GM21737 (cell line): ENCODE results near the gene ROPN1L.
"Not testable (repeated sequence)": the region's sequence is repeated elsewhere in the genome, so short reads cannot be mapped to it uniquely, and the experiment has no call there.

Source experiments
- ATAC-seq: cut with Tn5 transposase; IDR thresholded peaks from one replicate; pipeline ENCODE4 v1.9.1; 2021; ENCODE audit warnings: mild to moderate bottlenecking, moderate library complexity; ENCODE audit not compliant: unreplicated experiment

ROPN1L gene

GRCh38 chr5:10499066-10499465, 57.4 kb downstream of the ROPN1L start:
- ATAC-seq, result no peak

DNA sequence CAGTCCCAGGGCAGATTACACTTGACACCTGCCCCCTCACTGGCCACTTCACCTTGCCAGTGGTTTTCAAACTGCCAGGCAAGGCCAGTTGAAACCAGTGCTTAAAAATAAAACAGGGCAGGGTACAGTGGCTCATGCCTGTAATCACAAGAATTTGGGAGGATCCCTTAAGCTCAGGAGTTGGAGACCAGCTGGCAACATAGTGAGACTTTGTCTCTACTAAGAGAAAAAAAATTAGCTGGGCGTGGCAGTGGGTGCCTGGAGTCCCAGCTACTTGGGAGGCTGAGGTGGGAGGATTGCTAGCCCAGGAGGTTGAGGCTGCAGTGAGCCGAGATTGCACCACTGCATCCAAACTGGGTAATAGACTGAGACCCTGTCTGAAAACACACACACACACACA, 58.1 kb downstream of the ROPN1L start:
- ATAC-seq, result no peak

DNA sequence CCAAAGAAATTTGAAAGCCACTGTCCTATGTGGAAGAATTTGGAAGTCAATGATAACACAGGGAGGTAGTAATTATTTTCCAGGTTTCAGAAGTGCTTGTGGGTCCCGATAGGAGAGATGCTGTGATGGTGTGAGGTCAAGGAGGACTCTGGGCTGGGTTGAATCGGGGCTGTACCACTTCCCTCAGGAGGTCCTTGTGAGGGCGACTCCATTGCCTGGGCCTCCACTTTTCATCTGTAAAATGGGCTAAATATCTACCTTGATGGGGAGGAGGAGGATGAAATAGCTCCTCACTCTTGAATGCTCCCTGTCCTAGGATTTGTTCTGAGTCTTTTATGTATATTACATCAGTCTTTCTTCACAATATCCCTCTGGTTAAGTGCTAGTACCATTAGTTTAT, 59.0 kb downstream of the ROPN1L start:
- no peak for ATAC-seq

GRCh38 chr5:10501554-10502075, 59.9 kb downstream of the ROPN1L start:
- ATAC-seq, result no peak

- ATAC-seq, result no peak
Measured at GRCh38 chr5:10502130-10502529, 60.5 kb downstream of the ROPN1L start.

DNA sequence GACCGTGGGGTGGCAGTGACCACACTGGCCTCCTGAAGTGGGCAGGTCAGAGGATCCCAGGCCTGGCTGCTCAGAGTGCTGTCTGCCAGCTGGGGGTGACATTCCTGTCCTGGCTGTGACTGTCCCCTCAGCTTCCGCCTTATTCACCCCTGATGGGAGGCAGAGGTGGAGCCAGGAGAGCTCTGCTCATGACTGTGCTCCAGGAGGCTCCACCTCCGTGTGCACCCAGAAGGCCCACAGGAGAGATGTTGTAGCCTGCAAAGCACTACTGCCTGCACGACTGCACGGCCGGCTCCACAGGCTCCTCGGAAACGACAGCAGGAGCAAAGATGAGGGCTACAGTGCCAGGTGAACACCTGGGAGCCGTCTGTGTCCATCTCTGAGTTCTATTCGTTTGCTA, 60.9 kb downstream of the ROPN1L start:
- ATAC-seq, result no peak

- ATAC-seq, result no peak
Measured at GRCh38 chr5:10503321-10503720, 61.6 kb downstream of the ROPN1L start.

DNA sequence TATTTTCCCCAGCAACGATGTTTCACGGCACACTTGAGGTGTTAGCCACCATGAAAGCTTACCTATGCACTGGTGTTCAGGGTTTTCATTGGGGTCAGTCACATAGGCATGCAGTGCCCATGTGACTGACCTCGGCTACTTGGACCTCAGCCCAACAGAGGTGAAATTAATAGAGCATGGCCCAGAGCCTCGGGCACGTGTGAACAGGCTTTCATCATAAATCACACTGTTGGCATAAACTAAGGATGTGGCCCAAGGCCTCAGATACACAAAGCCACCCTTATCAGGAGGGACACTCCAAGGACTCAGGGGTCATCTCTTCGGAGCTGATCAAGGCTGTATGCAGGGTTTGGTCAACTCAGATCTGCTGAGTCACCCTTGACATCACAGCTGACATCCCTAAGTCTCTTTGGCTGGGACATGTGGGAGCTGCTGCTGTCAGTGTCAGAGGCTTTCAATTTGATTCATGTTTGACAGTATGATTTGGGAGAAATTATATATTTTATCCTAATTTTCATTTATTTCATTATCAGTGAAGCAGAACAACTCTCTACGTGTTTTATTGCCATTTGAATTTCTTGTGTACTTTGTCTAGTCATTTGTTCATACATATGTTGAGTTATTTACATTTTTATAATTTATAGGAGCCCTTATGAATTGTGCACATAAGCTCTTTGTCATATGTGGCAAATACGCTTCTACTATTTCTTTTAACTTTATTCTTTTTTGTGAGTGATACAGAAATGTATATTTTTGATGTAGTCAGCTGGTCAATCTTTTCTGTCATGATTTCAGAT, 62.5 kb downstream of the ROPN1L start:
- ATAC-seq, result no peak

GRCh38 chr5:10505517-10506095, 63.9 kb downstream of the ROPN1L start:
- ATAC-seq, result no peak

- ATAC-seq, result no peak
Measured at GRCh38 chr5:10506535-10506934, 64.9 kb downstream of the ROPN1L start.

DNA sequence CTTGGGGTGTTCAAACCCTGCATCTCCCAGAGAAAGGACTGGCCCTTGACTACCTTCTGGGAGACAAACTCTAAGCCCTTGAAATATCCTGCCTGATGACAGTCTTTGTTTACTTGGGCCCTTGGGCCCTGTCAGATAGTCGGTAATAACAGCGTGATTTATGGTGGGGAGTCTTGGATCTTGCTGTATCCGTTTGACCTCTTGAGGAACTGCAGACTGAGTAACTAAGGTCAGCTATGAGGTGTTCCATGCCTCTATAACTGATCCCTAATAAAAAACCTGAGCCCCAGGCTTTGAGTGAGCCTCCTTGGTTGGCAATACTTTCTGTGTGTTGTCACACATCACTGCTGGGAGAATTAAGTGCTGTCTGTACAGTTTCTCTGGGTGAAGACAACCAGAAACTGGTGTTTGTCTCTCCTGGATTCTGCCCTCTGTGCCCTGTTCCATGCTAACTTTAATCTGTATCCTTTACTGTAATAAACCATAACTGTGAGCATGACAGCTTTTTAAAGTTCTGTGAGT, 66.0 kb downstream of the ROPN1L start:
- no peak for ATAC-seq

DNA sequence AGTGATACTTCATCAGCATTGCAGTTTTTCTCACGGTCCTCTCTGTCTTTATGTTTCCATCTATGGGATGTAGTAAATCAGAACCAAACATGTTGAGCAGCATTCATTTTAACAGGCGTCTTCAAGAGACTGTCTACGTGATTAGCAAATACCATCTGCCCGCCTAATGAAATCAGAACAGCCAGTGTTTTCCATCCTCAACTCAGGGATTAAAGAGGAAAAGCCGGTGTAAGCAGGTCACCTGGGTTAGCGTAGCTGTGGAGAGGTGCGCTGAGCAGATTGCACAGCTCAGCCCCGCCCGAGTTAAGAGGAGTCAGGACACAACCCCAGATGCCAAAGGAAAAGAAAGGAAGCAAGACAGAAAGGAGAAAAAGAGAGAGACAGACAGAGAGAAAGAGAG, 67.9 kb downstream of the ROPN1L start:
- no peak for ATAC-seq

GRCh38 chr5:10511741-10512640, 70.3 kb downstream of the ROPN1L start:
- no peak for ATAC-seq

DNA sequence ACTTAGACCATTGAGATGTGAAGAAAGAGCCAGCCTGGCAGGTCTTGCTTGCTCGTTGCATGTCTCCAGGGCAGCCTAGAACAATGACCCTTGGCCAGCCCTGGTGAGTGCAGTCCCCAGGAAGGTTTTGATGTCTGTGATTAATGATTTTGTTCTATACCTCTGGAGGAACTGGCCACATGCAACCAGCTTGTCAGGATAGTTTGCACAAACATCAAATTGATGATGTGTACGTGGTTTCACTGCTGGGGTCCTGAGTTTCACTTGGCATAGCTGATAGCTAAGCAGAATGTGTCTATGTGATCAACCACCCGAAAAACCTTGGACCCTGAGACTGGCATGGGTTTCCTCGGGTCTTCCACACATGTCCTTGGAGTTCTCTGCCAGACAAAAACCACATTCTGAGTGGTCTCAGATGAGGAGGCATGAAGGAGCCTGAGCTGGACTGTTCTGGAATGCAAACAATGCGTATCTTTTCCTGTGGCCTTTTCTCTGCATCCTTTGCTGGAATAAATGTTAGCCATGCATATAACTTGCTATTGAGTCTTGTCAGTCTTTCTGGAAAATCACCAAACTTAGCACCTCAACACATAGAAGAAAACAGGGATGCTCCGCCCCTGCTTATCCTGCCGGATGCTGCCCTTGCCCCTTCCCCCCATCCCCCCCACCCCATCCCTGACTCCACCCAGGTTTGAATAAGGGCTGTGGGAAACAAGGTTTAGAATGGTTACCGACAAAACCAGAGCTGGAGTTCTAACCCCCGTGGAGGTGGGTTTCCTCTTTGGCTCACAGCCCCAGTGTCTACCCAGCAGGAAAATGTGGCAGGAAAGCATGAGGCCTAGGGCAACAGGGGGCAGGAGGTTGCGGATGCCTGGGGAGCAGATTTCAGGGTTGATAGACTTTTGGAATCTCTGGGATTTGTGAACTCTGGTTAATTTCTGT, 72.1 kb downstream of the ROPN1L start:
- no peak for ATAC-seq

DNA sequence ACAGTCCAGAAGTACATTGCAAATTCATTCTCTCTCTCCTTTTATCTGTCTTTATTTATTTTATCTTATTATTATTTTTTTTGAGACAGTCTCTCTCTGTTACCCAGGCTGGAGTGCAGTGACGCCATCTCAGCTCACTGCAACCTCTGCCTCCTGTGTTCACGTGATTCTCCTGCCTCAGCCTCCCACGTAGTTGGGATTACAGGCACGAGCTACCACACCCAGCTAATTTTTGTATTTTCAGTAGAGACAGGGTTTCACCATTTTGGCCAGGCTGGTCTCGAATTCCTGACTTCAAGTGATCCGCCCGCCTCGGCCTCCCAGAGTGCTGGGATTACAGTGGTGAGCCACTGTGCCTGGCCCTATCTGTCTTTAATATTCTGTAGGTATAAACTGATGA, 72.9 kb downstream of the ROPN1L start:
- ATAC-seq, result not testable (repeated sequence)
